GM19395 (cell line): ENCODE results near the gene TFB1M.
"Not testable (repeated sequence)": the region's sequence is repeated elsewhere in the genome, so short reads cannot be mapped to it uniquely, and the experiment has no call there.

Source experiments
- ATAC-seq: cut with Tn5 transposase; IDR thresholded peaks from one replicate; pipeline ENCODE4 v1.9.1; 2021; ENCODE audit warnings: mild to moderate bottlenecking, moderate library complexity; ENCODE audit not compliant: unreplicated experiment

The TFB1M gene

DNA sequence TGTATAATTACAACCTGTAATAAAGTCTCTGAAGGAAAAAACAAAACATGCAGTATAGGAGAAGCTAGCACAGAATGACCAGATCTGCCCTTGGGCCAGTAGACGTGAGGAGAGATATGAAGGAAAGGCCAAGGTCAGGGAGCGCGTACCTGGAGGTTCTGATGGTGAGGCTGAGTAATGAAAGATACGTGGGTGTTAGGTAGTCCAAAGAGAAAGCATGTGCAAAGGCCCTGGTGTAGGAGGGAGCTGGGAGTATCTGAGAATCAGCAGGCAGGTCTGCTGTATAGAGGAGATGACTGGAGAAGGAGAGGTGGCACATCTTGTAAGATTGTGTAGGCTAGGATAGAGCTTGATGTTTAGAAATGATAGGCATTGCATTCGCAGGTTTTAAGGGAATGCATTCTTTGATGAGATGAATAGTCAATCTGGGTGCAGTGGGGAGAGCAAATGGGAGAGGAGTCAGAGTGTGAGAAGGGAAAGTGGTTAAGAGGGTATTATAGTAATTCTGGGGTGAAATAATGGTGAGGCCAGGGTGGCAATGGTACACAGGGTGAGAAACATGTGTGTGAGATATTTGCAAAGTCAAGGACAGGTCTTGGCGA is 15.9 kb upstream of the TFB1M start:
- ATAC-seq, result no peak

DNA sequence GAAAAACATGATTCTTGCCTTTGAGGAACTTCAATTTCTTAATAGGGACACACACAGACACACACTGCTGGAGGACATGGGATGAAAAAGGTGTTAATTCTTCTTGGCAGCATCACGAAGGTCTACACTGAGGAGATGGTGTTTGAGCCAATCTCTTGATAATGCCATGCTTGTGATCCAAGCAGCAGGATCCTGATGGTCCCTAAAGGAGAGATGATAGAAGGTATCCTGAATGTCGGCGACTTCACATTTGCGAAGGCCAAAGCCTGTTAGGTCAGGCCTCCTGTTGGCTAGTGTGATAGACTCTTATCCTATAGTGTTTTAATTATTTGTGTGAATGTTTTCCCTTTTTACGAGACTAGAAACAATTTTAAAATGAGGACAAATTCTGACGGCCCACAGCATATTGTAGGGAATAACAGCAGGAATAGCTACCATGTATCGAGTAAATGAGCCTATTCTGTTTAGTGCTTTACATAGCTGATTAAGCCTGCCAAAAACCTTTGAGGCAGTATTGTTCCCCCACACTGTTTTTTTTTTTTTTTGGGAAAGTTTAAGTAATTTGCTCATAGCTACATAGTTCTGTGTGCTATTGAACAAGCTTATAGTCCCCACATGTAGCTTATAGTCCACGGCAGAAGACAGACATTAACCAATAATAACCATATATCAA is 15.3 kb upstream of the TFB1M start:
- ATAC-seq, result no peak

DNA sequence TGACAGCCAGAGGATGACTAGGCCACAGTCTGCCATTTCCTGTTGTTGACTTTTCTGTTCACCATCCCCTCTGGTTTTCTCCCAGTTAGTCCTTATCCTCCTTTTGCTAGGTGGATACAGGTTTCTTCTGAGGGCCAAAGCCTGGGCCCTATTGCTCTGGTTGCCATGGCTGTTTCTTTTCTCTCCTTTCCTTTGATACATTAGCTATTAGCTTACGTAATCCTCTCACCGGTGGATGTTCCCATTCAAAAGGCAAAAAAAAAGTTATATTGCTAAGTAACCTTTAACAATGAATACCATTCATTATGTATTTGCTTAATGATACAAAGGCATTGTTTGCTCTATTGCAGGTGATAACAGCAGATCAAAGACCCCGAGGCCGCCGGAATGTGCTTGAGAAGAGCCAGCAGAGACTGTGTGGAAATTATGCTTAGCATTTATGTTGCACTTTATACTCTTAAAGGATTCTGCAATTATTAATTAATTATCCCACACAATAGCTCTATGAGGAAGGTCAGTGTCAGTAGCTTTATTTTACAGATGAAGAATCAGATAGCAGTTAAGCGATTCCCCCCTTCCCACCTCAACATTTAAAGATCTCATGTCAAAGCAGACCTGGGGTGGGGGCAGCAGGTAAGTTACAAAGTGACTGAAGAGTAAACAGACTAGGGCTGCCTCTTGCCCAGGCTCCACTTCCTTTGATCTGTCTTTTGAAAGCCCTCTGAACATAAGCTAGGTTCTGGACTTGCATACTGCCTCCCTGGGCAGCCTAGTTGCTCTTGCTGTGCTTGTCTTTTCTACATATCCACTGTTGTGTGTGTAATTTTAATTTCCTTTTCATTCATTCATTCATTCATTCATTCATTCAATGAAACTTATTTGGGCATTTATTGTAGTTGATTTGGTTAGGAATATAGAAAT is 14.5 kb upstream of the TFB1M start:
- no peak for ATAC-seq

DNA sequence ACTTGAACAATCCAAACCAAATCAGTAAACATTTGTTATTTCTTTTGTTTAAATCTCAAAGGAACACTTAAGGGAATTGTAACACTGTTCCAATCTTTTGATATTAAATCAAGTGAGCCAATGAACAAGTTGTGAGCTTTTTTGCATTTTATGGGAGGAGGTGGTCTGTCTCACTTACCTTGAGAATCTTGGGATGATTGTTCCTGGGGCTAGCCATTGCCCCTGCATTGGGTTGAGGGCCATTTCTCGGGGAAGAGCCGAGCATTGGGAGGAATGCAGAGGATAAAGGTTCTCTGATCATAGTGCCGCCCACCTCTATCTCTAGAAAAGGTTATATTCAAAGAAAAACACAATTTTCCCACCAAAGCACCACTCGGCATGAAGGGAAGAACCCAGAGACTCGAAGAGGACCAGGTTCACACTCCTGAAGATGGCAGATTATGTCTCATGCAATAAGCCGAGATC is 13.8 kb upstream of the TFB1M start:
- no peak for ATAC-seq

GRCh38 chr6:155327326-155328073 is 13.2 kb upstream of the TFB1M start:
- peak; percentile 75 for ATAC-seq

DNA sequence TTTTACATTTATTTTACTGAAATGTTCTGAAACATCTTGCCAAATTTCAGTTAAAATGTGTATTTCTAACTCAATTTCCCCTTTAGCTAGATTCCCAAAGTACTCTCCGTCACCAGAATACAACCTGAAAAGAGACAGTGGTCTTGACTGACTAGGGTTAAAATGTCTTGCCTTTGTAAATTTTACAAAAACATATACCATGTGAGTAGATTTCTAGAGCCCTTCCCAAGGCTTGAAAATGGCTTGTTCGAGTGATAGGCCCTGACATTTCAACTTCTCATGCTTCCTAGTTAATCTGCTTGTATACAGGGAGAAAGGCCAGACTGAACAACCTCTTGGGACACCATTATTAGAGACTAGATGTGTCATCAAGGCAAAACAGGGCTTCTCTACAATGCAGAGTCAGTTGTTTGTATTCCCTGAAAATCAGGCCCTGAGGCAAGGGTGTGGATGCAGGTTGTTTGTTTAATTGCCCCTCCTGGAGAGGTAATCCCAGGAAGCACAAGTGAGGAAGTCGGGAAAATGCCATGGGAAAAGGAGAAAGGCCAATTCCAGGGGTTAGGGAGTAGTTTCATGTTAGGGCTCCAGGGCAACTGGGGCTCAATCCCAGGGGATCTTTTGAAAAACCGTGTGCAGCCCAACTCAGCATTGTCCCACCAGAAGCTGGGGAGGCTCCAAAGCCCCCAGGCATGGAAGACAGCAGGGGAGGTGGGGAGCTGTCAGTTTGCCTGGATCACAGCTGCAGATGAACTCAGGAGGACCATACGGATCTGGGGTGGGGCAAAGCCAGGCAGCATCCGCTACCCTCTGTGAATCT is 11.6 kb upstream of the TFB1M start:
- no peak for ATAC-seq

- no peak for ATAC-seq
Observed at GRCh38 chr6:155324993-155325392, 10.7 kb upstream of the TFB1M start.

DNA sequence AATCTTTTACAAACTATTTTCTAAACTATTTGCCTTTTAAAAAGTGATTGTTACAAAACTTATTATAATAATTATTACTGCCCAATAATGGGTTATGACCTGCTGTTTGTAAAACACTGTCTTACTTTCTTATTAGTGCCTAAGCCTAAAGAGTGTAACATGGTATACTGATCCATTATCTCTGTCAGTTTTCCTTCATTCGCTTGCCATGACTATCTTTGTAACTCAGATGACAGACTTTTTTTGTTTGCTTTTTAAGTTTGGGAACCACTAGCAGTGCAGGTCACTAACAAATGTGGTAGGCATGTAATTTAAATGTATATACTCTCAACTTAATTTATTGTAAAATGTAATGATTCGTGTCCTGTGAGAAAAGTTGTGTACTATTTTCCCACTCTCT is 9.9 kb upstream of the TFB1M start:
- ATAC-seq, result no peak

- ATAC-seq, result peak; percentile 52
Observed at GRCh38 chr6:155319902-155320301, 5.6 kb upstream of the TFB1M start.

DNA sequence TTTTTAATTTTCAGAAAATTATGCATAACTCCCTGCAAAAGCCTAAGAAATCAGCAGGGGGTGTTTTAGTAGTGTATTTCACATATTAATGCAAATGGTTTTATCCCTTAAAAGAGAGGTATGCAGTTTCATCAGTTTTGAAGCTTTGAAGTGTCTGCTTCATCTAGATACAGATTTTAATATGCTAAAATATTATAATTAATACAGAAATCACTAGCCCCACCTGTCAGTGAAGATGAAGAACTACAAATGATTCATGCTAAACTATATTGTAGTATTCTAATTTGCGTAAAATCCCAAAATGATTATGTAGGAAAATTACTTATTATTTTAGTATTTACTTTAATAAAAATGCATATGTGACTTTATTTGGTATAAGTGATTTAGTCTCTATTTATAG is 2.9 kb upstream of the TFB1M start:
- no peak for ATAC-seq

GRCh38 chr6:155316419-155316818 is 2.1 kb upstream of the TFB1M start:
- no peak for ATAC-seq

GRCh38 chr6:155315516-155315871 is 1.2 kb upstream of the TFB1M start:
- ATAC-seq, result no peak

DNA sequence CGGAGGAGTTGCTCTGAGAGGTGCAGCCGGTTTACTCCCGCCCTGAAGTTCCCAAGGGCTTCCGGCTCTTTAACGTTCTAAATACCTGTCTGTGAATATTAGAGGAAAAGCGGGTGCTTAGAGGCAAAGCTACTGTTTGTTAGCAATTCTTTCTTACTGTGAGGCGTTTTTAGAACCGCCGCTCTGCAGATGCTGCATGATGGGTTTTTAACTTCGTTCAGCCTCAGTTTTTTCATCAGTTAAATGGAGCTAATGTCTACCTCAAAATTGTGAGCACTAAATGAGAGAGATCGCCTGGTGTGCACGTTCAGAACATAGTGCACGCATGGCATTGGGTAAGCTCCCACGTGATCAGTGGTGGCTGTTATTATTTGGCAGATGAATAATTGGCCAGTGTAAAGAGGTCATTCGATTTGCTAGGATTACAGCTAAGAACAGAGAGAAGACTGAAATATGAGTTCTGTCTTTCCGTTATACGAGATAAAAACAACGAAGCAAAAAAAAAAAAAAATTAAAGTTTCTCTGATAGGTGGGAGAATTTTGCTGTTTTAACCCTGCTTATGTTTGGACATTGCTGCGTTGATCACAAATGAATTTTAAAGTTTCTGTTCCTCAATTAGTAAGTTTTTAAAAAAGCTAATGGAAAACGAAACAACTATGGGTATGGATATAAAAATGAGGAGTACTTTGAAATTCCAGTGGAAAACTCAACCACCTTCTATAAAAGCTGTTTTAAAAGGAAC is 660 bp upstream of the TFB1M start:
- peak; percentile 72 for ATAC-seq

DNA sequence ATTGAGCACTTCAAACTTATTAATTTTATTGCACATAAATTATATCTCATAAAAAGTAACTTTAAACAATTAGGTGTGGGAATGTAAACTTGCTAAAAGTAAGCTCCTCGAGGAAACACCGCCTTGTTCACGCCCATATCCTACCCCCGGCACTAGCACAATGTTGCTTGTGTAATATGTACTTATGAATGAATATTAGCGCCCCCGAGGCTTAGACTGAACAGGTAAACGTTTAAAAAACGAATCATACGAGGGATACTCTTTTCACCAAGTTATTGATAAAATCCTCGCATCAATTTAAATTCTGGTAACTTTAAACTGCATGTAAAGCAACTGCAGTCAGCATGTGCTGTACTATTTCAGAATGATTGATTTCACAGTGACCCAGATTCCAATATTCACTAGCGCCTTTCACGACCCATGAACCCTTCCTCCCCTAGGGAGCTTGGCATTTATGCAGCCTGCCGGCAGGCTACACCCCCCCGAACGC is 637 bp downstream of the TFB1M start:
- ATAC-seq, result peak; percentile 26

GRCh38 chr6:155312950-155313349 is 1.3 kb downstream of the TFB1M start:
- not testable (repeated sequence) for ATAC-seq

DNA sequence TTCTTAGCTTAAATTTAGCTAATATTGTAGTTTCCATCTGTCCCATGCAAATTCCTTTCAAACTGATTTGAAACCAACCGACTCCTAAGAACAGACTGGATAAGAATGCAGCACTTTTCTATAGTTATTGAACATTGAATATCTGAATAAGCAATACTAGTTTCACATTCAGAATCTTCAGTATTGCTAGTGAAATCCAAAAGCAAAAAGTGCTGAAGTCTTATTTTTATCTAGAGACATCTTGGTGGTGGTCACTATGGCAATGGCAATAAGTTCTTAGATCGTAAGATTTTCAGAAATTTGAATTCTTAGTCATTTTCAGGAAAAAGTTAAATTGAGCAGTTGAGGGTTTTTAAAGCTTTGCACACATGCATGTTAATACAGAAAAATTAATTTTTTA is 2.7 kb downstream of the TFB1M start:
- no peak for ATAC-seq

DNA sequence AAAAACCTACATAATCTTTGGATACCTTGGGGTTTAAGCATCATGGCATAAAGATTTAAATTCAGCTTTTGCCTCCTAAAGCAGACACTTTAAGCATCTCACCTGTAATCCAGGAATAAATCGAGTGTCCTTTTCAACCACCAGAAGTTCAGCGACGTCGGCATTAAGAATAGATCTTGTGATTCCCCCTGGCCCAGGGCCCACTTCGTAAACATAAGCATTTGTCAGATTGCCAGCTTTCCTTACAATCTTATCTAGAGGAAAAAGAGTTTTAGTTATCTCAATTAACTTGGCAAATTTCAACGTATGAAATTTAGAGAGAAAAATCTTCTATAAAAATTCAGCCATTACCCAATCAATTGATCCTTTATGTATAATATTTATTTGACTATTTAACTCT is 3.2 kb downstream of the TFB1M start:
- ATAC-seq, result no peak

- no peak for ATAC-seq
Observed at GRCh38 chr6:155310596-155310995, 3.7 kb downstream of the TFB1M start.

- ATAC-seq, result no peak
Observed at GRCh38 chr6:155309150-155309549, 5.1 kb downstream of the TFB1M start.
